GM23338 (cell line): Measurements from ENCODE around the gene PLEKHA7. TPM values are rescaled to one million over a fixed set of nuclear protein-coding genes. Genes with fewer than 3 reads are reported as not detected.

Source experiments
- ATAC-seq: fragments of 200-7000 bp; cut with Tn5 transposase; 3 replicates; pipeline ENCODE4 v1.9.1; 2020
- DNase-seq: peaks from one replicate; pipeline ENCODE4 v3.0.0-alpha.2; 2015; ENCODE audit warnings: low spot score
- H2AFZ ChIP-seq: fragments of 200-600 bp; sonication (generic); 2 replicates; pipeline ENCODE4 v1.8.0; 2016; ENCODE audit warnings: antibody characterized with exemption, mild to moderate bottlenecking, moderate library complexity
- H3F3A ChIP-seq: fragments of 200-600 bp; sonication (generic); replicated peaks from 2 replicates; pipeline ENCODE4 v1.8.0; 2017; ENCODE audit warnings: antibody characterized with exemption, mixed run types, low read depth
- H3K27ac ChIP-seq: fragments of 200-600 bp; sonication (generic); 2 replicates; pipeline ENCODE4 v1.6.1; 2016; ENCODE audit warnings: low read depth
- H3K27me3 ChIP-seq: fragments of 200-600 bp; sonication (generic); 2 replicates; pipeline ENCODE4 v1.8.0; 2016; ENCODE audit warnings: mild to moderate bottlenecking, mixed run types, moderate library complexity; ENCODE audit not compliant: insufficient read depth
- H3K36me3 ChIP-seq: fragments of 200-600 bp; sonication (generic); 2 replicates; pipeline ENCODE4 v1.8.0; 2016; ENCODE audit warnings: mild to moderate bottlenecking; ENCODE audit not compliant: insufficient read depth
- H3K4me1 ChIP-seq: fragments of 200-600 bp; sonication (generic); 2 replicates; pipeline ENCODE4 v1.8.0; 2016; ENCODE audit warnings: mild to moderate bottlenecking, moderate library complexity; ENCODE audit not compliant: insufficient read depth
- H3K4me2 ChIP-seq: fragments of 200-600 bp; sonication (generic); 2 replicates; pipeline ENCODE4 v1.7.1; 2017; ENCODE audit warnings: mixed run types
- H3K4me3 ChIP-seq: fragments of 200-600 bp; sonication (generic); 2 replicates; pipeline ENCODE4 v1.6.1; 2016; ENCODE audit warnings: mixed run types
- H3K79me2 ChIP-seq: fragments of 200-600 bp; sonication (generic); replicated peaks from 2 replicates; pipeline ENCODE4 v1.8.0; 2017; ENCODE audit warnings: mild to moderate bottlenecking; ENCODE audit not compliant: insufficient read depth
- H3K9me2 ChIP-seq: fragments of 200-600 bp; sonication (generic); 2 replicates; pipeline ENCODE4 v1.8.0; 2017; ENCODE audit not compliant: insufficient read depth
- H4K20me1 ChIP-seq: fragments of 200-600 bp; sonication (generic); replicated peaks from 2 replicates; pipeline ENCODE4 v1.8.0; 2017; ENCODE audit warnings: mild to moderate bottlenecking; ENCODE audit not compliant: insufficient read depth
- H3K27ac Mint-ChIP-seq: 2 replicates; pipeline ENCODE4 v1.8.0; 2020; ENCODE audit warnings: inconsistent platforms, mild to moderate bottlenecking, moderate library complexity, mixed read lengths
- H3K27me3 Mint-ChIP-seq: 3 replicates; pipeline ENCODE4 v1.8.0; 2022; ENCODE audit warnings: low read depth, mild to moderate bottlenecking, moderate library complexity, mixed read lengths, inconsistent platforms; ENCODE audit not compliant: insufficient read depth, poor library complexity
- H3K36me3 Mint-ChIP-seq: 3 replicates; pipeline ENCODE4 v1.8.0; 2021; ENCODE audit warnings: low read depth, mild to moderate bottlenecking, inconsistent platforms, moderate library complexity, mixed read lengths
- H3K4me1 Mint-ChIP-seq: 3 replicates; pipeline ENCODE4 v1.8.0; 2020; ENCODE audit warnings: mild to moderate bottlenecking, inconsistent platforms, mixed read lengths
- H3K4me3 Mint-ChIP-seq: 3 replicates; pipeline ENCODE4 v1.8.0; 2021; ENCODE audit warnings: moderate library complexity, mild to moderate bottlenecking, inconsistent platforms, mixed read lengths
- H3K9me3 Mint-ChIP-seq: 3 replicates; pipeline ENCODE4 v1.8.0; 2020; ENCODE audit warnings: moderate library complexity, mild to moderate bottlenecking, inconsistent platforms, mixed read lengths
- EZH2 ChIP-seq: fragments of 200-600 bp; sonication (generic); IDR thresholded peaks from one replicate; pipeline ENCODE4 v1.8.0; 2017; ENCODE audit warnings: antibody characterized with exemption, mild to moderate bottlenecking, low read depth; ENCODE audit not compliant: unreplicated experiment
- EZH2phosphoT487 ChIP-seq: fragments of 200-600 bp; sonication (generic); IDR thresholded peaks from one replicate; pipeline ENCODE4 v1.8.1; 2018; ENCODE audit warnings: antibody characterized with exemption; ENCODE audit not compliant: unreplicated experiment
- POLR2AphosphoS5 ChIP-seq: IDR thresholded peaks from 2 replicates; pipeline ENCODE4 v1.6.1; 2016; ENCODE audit warnings: antibody characterized with exemption, low read depth
- STAT1 ChIP-seq: IDR thresholded peaks from one replicate; pipeline ENCODE4 v1.6.1; 2016; ENCODE audit warnings: antibody characterized with exemption; ENCODE audit not compliant: unreplicated experiment
- ZNF114 ChIP-seq: fragments of 250-450 bp; sonication (Bioruptor Pico); IDR thresholded peaks from 2 replicates; pipeline ENCODE4 v1.5.0; 2020; ENCODE audit warnings: mild to moderate bottlenecking, moderate library complexity
- ZNF331 ChIP-seq: fragments of 250-450 bp; sonication (Bioruptor Pico); IDR thresholded peaks from 2 replicates; pipeline ENCODE4 v1.5.0; 2020; ENCODE audit warnings: low read depth, mild to moderate bottlenecking, moderate library complexity
- ZNF462 ChIP-seq: fragments of 250-450 bp; sonication (Bioruptor Pico); IDR thresholded peaks from 2 replicates; pipeline ENCODE4 v1.5.0; 2020; ENCODE audit warnings: mild to moderate bottlenecking, moderate library complexity
- polyA plus RNA-seq: library from polyadenylated mRNA; unstranded; fragments of >200 nt; fragmentation: Nextera tagmentation; extraction: Ambion mirVana; gene quantifications from 2 replicates; pipeline ENCODE4 v1.2.1, GENCODE V29; 2016
- total RNA-seq: library from RNA; depleted of rRNA; stranded (reverse); fragments of >200 nt; shearing (Covaris generic); gene quantifications from 2 replicates; pipeline ENCODE4 v1.2.3, GENCODE V29; 2014

The PLEKHA7 gene
- total and polyA plus RNA-seq, 2 experiments from 2014 or later = 9.7 to 15.8 TPM

- H3K27ac ChIP-seq = no peak overlapping the region
- no peaks in the 10 kb centered on the region for H3K79me2 ChIP-seq
- peaks cover 6% of the 10 kb centered on the region; the same call in 2 of the 3 replicates for H3K36me3 Mint-ChIP-seq
- DNase-seq = no peak
- ATAC-seq = no peak
- H3K27ac Mint-ChIP-seq = no peak overlapping the region
- TF ChIP-seq POLR2AphosphoS5 (no peak), ZNF462 (no peak), ZNF114 (CRISPR knock-in tag) (no peak), ZNF331 (CRISPR knock-in tag) (no peak), STAT1 (no peak), EZH2phosphoT487 (no peak), EZH2 (no peak)
- H3K27me3 Mint-ChIP-seq = peaks cover 1% of the 10 kb centered on the region
- no peaks in the 10 kb centered on the region for H3K36me3 ChIP-seq
- H3K4me1 Mint-ChIP-seq = no peaks in the 10 kb centered on the region
- no peak overlapping the region for H3K4me3 Mint-ChIP-seq
- H3K4me3 ChIP-seq = no peak overlapping the region
- no peaks in the 10 kb centered on the region for H3F3A ChIP-seq
- no peaks in the 10 kb centered on the region for H3K27me3 ChIP-seq
- no peak overlapping the region for H3K4me2 ChIP-seq
- no peaks in the 10 kb centered on the region for H3K9me3 Mint-ChIP-seq
- no peaks in the 10 kb centered on the region for H4K20me1 ChIP-seq
- H3K4me1 ChIP-seq = no peaks in the 10 kb centered on the region
- no peak overlapping the region for H2AFZ ChIP-seq
- no peaks in the 10 kb centered on the region for H3K9me2 ChIP-seq
Measured at GRCh38 chr11:16789560-16790485, 224.4 kb downstream of the PLEKHA7 start.
